ENCODE data around the gene GUCY1A2.

Gene GUCY1A2

GRCh38 chr11:106683435-106683834 is 334.8 kb downstream of the GUCY1A2 start:
- no peak for TF ChIP-seq MAX (IDR thresholded peaks at IDR 0.05)
- TF ChIP-seq RAD21 (IDR thresholded peaks at IDR 0.05; ENCODE audit: low read depth): no peak
- no peak for TF ChIP-seq USF1 (IDR thresholded peaks at IDR 0.05)
- TF ChIP-seq CREB1 (IDR thresholded peaks at IDR 0.05; ENCODE audit: low read depth): no peak
- TF ChIP-seq EGR1 (IDR thresholded peaks at IDR 0.05): no peak
- TF ChIP-seq EP300 (IDR thresholded peaks at IDR 0.05; ENCODE audit: borderline replicate concordance): no peak
- no peak for TF ChIP-seq TCF12 (IDR thresholded peaks at IDR 0.05; ENCODE audit: low read depth)
- TF ChIP-seq YY1 (IDR thresholded peaks at IDR 0.05; ENCODE audit: low read depth): no peak
- TF ChIP-seq CEBPB (IDR thresholded peaks at IDR 0.05): no peak
- TF ChIP-seq TAF1 (IDR thresholded peaks at IDR 0.05; ENCODE audit: low read depth): no peak
- TF ChIP-seq FOXM1 (IDR thresholded peaks at IDR 0.05; ENCODE audit: borderline replicate concordance, low read depth): no peak
- TF ChIP-seq REST (IDR thresholded peaks at IDR 0.05; ENCODE audit: low read depth): no peak
- no peak for TF ChIP-seq NFIC (IDR thresholded peaks at IDR 0.05)
- no peak for TF ChIP-seq ZBTB7A (IDR thresholded peaks at IDR 0.05; ENCODE audit: low read depth)
- no peak for TF ChIP-seq TEAD4 (IDR thresholded peaks at IDR 0.05)

DNA sequence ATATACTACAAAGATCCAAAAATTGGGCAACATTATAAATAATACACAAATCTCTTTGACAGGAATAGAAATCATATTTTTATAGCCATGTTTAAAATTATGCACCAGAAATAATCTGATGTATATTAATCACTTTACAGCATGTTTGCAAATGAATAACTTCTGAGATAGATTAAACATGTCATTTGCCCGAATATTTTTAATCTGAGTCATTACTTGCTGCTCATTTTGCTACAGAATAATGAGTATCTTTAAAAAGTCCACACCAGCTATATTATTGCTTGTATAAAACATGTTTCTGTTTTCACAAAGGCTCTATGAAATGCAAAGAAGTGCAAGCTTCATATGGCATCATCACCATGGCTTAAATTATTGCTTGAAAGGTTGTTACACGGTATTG is 336.8 kb downstream of the GUCY1A2 start:
- no peak for TF ChIP-seq EP300 (IDR thresholded peaks at IDR 0.05; ENCODE audit: borderline replicate concordance)
- TF ChIP-seq RAD21 (IDR thresholded peaks at IDR 0.05; ENCODE audit: low read depth): no peak
- TF ChIP-seq CEBPB (IDR thresholded peaks at IDR 0.05): no peak
- TF ChIP-seq NFIC (IDR thresholded peaks at IDR 0.05): no peak
- no peak for TF ChIP-seq FOXM1 (IDR thresholded peaks at IDR 0.05; ENCODE audit: borderline replicate concordance, low read depth)
- TF ChIP-seq YY1 (IDR thresholded peaks at IDR 0.05; ENCODE audit: low read depth): no peak
- TF ChIP-seq REST (IDR thresholded peaks at IDR 0.05; ENCODE audit: low read depth): no peak
- no peak for TF ChIP-seq ZBTB7A (IDR thresholded peaks at IDR 0.05; ENCODE audit: low read depth)
- TF ChIP-seq USF1 (IDR thresholded peaks at IDR 0.05): no peak
- no peak for TF ChIP-seq TAF1 (IDR thresholded peaks at IDR 0.05; ENCODE audit: low read depth)
- no peak for TF ChIP-seq EGR1 (IDR thresholded peaks at IDR 0.05)
- TF ChIP-seq MAX (IDR thresholded peaks at IDR 0.05): no peak
- TF ChIP-seq TCF12 (IDR thresholded peaks at IDR 0.05; ENCODE audit: low read depth): no peak
- TF ChIP-seq TEAD4 (IDR thresholded peaks at IDR 0.05): no peak
- no peak for TF ChIP-seq CREB1 (IDR thresholded peaks at IDR 0.05; ENCODE audit: low read depth)

DNA sequence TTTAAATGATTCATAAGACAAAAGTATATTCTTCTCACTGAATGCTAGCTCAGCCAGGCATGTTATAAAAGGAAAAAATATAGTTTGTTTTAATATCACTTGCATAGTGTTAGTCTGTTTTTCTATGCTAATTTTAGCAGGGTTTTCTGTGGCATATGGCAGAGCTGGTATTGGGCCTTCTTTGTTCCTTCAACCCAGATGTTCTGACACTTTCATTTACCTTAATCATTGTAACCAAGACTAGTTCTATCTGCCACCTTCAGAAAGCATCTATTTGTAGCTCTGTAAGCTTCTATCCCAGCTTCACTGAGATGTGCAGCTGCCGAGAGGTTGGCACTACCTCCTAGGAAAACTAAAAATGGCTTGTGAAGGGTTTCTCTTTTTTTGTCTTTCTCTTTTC is 338.7 kb downstream of the GUCY1A2 start:
- TF ChIP-seq CEBPB (IDR thresholded peaks at IDR 0.05) (no peak), FOXM1 (IDR thresholded peaks at IDR 0.05; ENCODE audit: borderline replicate concordance, low read depth) (no peak), TEAD4 (IDR thresholded peaks at IDR 0.05) (no peak), TCF12 (IDR thresholded peaks at IDR 0.05; ENCODE audit: low read depth) (no peak), CREB1 (IDR thresholded peaks at IDR 0.05; ENCODE audit: low read depth) (no peak), USF1 (IDR thresholded peaks at IDR 0.05) (no peak), EP300 (IDR thresholded peaks at IDR 0.05; ENCODE audit: borderline replicate concordance) (no peak), REST (IDR thresholded peaks at IDR 0.05; ENCODE audit: low read depth) (no peak), RAD21 (IDR thresholded peaks at IDR 0.05; ENCODE audit: low read depth) (no peak), EGR1 (IDR thresholded peaks at IDR 0.05) (no peak), MAX (IDR thresholded peaks at IDR 0.05) (no peak), YY1 (IDR thresholded peaks at IDR 0.05; ENCODE audit: low read depth) (no peak), ZBTB7A (IDR thresholded peaks at IDR 0.05; ENCODE audit: low read depth) (no peak), TAF1 (IDR thresholded peaks at IDR 0.05; ENCODE audit: low read depth) (no peak), NFIC (IDR thresholded peaks at IDR 0.05) (no peak)

Data from Ishikawa (cell line).